HG03378 (cell line): ENCODE results near the gene COMTD1.
A peak's percentile ranks its signal among the peaks of the same experiment; 100 is the strongest.

Experiments
- ATAC-seq: cut with Tn5 transposase; IDR thresholded peaks from one replicate; pipeline ENCODE4 v1.9.1; 2021; ENCODE audit warnings: mild to moderate bottlenecking, moderate library complexity; ENCODE audit not compliant: unreplicated experiment

COMTD1 gene

DNA sequence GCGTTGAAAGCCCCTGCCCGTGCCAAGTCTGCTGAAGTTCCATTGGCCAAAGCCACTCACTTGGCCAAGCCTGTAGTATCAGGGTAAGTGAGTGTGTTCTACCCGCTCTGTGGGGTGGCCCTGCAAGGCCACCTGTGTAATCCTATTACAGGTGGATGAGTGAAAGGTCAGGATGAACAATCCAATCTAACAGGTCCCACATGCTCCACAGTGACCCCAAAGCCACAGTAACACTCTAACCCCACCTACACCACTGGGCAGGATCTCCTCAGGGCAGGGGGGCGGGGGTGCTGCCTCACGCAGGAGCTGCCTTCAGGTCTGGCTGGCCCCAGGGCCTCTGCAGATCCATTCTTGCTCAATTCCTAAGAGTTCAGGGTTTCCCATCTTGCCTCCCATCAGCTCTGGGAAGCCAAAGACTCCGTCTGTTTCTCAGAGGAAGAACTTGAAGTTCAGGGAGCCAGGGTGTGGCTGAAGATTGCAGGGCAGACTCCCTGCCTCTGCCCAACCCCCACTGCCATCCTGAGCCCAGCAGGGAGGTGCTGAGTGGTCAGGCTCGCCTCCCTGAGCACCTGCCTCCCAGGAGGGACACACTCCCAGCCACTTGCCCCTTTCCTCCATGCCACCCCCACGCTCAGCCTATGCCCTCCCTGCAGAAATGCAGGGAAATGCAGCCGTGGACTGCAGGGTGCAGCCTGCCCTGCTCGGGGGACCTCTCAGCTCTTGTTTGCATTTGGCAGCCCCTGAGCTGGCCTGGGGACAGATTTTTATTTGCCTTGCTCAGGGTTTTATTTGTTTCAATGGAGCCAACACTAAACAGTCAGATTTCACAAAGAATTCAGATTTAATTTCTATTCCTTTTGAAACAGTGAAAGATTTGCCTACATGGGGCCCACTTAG is 9.8 kb upstream of the COMTD1 start:
- no peak for ATAC-seq

DNA sequence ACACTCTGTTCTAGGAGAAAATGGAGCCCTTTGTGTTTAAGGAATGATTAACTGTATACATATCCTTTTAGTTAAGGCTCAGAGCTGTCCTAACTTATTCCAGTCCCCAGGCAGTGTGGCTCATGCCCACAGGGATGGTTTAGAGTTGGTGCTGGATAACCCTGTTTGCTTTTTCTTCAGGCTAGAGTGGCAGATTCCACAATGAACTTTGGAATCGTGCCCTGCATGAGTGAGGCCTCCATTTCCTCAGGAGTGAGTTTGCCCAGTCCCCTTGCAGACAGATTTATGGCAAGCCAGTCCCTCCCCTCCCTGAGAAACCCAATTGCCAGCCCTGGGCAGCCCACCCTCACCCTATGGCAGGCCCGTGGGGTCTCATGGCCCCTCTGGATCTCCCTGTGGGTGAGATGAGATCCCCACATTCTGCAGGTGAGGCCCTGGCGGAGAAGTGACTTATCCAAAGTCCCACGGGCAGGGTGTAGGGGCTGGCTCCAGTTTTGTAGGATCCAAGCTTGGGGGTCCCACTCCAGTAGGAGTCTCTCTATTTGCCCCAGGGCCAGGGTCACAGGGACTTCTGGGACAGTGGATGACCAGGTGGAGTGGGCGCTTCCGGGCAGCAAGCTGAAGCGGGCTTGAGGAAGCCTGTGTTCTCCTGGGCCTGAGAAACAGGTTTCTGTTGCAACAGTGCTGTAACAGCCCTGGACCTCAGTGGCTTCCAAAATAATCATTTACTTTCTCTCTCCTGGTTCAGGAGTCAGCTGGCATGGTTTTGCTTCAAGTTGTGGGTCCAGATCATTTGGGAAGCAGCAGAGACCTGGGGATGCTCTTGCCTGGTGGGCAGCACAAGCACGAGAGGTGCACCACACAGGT is 9.0 kb upstream of the COMTD1 start:
- ATAC-seq: no peak

DNA sequence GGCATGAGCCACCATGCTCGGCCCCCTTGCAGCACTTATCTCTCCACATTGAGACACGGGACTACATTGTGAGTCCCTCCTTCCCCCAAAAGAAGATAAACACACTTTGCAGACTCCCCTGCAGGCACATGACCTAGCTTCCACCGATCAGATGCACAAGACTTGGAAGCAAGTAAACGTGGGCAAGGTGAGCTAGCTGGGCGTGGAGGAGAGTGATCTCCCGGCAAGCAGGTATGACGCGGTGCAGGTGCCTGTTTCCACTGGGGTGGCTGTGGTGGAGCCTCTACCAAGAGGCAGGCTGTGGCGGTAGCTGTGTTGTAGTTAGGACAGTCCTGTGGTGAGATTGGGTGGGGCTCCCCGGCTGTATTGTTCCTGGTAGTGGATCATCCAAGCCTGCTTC is 7.7 kb upstream of the COMTD1 start:
- ATAC-seq: no peak

DNA sequence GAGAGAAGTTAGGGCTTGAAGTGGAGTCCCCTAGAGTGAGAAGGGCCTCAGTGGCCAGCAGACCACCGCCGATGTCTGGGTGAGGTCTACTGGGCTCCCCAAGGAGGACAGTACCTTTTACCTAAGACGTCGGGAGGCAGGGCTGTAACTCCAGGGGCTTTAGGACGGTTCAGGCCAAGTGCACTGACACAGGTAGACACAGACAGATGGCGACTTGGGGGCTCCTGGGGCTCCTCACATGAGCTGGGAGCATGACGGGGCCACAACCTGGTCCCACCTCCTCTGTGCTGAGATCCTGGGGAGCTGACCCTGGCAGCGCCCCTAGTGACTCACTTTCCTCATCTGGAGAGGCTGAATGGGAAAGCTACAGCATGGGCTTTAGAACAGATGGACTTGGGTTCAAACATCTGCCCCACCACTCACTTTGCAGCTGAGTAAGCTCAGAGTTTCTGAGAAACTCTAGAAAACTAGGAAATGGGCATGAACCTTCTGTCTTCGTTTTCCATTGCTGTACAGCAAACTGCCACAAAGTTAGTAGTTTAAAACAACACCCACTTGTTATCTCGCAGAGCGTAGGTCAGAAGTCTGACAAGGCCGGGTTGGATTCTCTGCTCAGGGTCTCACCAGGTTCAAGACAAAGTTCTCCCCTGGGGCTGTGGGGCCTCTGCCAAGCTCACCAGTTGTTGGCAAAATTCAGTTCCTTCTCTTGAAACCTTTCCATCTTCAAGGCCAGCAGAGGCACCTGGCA is 4.7 kb upstream of the COMTD1 start:
- no peak for ATAC-seq

DNA sequence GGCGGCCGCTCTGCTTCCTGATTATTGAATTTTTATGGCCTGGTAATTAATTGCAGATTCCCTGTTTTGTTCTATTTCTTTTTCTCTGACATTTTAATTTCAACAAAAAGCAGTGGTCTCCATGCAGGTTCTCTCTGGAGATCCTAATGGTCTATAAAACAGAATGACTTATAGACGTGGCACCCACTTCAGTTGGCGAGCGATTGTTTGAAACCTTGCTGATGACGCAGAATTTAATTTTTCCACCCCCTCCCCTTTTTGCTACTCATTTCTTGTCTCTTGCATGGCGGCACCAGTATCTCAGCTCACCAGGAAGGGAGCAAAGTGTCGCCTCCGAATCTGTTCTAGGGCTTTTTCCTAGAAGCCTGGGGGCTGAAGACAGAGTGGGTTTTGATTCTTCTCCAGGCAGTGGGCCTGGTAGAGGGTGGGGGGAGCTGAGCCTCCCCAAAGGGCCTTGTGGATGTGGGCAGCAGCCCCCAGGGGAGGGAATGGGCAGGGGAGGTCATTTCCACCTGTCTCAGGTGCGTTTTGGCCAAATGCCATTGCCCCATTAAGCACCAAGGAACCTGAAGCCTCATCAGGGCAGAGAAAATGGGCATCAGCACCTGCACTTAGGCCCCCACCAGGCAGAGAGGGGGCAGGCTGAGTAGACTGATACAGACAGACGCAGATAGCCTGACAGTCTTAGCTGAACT is 3.5 kb upstream of the COMTD1 start:
- ATAC-seq: no peak

DNA sequence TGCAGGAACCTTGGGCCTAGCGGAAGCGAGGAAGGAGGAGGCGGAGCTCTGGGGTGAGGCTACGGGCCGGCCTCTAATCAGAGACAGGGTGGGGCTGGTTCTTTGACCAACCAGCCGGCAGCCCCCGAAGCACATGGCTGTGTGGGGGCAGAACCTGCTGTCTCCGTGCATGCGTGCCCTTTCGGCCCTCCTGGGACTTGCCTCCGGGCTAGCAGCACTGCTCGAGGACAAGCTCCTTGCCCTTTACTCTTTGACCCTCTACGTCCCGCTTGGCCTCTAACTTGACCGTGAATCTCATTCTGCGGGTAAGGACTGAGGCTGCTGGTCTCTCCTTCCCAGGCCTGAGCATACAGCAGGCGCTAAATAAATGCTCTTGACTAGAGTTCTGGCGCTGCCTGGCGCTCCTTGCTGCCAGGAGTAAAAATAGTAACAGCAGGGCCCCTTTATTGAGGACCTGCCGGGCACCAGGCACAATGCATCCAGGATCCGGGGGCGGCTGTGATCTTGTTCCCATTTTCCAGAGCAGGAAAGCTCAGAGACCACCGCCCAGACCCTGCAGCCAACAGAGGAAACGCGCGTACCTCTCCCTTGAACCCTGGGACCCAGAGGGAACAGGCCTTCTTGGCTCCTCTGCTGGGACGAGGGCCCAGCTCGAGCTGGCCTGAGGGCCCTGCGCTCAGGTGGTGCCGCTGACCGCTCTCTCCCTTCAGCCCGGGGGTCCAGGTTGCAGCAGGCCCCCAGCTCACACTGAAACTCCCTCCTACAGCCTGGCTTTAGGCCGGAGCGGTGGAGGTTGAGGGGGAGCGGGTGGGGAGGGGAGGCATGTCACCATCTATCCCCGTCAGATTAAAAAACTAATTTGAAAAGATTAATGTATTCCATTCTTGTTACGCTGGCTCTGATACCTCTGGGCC is 2.7 kb upstream of the COMTD1 start:
- no peak for ATAC-seq

DNA sequence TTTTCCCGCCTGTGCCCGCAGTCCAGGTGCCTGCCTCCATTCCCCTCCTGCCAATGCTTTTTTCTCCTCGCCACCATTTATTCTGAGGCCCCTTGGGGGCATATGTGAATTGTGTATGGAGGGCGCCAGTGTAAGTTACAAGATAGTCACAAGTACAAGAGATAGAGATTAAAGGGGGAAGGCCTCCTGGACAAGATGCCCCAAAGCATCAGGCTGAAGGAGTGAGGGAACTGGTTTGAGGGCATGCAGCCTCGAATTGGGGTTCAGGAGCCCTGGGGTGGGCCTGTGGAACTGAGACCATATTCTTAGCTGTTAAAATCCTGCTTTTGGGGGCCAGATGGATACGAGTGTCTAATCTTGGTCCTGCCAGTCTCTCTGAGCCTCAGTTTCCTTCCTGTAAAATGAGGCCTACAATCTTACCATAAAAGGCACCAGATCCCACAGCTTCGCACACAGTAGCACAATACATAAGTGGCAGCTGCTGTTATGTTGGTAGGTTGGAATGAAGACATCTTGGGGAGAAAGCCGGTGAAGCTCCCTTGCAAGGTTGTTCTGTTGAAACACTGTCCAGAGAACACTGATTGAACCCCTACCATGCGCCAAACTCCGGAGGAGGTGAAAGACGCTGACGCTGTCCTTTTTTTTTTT is 545 bp upstream of the COMTD1 start:
- ATAC-seq: peak; percentile 11

DNA sequence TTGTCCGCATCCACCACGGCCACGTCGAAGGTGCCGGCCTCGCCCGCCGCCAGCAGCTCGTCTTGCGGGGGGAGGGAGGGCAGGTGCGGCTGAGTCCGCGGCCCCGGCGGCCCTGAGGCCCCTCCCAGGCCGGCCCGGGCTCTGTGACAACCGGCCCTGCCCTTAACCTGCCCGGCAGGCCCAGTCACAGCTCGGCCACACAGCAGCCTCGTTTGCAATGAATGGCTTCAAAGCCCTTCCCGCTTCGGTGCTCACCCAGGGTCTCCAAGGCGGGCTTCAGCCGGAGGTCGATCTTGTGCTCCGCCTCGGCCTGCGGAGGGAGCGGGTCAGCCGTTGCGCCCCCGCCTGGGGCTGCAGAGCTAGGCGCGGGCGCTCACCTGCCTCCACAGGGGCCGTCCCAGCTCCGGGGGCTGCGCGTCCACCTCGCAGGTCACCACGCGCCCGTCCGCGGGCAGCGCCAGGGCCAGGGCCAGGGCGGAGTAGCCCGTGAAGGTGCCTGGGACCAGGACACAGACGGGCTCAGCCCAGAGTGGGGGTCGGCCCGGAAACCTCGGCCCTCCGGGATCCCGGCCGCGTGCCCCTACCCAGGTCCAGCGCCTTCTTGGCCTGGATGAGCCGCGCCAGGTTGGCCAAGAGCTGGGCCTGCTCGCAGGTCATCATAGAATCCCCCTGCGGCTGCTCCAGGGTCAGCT is 928 bp downstream of the COMTD1 start:
- ATAC-seq: peak; percentile 5

DNA sequence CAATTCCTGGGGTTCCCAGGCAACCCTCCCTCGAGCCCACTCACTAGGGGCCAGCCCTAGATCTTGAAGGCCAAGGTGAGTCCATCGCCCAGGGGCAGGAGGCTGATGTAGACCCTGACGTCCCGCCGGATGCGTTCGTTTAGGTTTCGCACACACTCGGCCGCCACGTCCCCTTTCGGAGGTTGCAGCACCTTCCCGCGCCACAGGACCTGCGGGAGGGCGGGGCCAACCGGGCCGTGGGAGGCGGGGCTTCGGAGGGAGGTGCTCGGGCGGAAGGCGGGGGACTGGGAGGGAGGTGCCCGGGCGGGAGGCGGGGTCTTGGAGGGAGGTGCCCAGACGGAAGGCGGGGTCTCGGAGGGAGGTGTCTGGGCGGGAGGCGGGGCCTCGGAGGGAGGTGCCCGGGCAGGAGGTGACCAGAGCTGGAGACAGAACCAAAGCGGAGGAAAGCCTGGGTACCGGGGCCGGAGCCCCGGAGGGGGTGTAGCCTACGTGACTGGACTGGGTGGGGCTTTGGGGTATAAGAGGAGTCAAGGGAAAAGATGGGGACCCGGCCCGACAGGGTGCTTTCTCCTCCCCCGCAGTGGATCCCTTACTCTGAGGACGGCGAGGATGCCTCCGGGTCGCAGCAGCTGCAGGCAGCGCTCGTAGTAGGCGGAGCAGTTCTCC is 1.6 kb downstream of the COMTD1 start:
- peak; percentile 33 for ATAC-seq

DNA sequence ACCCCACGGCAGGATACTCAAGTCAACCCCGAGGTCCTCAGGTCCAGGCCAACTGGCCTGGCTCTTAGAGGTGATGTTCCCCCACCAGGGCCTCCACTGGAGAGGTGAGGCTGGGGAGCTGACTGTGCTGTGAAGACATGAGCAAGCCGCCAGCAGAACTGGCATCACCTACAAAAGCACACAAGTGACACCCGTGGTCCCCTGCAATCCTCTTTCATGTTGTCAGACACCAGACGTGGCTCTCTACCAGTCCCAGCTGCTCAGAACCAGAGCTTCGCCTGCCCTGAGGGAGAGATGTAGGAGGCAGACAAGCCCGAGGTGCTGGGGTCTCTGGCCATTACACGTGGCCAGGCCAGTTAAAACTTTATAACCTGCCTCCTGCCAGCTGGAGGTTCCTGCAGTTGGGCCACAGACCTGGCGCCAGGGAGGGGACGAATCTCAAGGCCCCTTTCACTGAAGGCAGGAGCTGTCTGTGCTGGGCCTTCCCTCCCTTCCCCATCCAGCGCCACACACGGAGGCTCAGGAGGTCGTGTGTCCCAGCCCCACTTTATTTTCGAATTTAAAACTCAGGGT is 2.2 kb downstream of the COMTD1 start:
- ATAC-seq: no peak

DNA sequence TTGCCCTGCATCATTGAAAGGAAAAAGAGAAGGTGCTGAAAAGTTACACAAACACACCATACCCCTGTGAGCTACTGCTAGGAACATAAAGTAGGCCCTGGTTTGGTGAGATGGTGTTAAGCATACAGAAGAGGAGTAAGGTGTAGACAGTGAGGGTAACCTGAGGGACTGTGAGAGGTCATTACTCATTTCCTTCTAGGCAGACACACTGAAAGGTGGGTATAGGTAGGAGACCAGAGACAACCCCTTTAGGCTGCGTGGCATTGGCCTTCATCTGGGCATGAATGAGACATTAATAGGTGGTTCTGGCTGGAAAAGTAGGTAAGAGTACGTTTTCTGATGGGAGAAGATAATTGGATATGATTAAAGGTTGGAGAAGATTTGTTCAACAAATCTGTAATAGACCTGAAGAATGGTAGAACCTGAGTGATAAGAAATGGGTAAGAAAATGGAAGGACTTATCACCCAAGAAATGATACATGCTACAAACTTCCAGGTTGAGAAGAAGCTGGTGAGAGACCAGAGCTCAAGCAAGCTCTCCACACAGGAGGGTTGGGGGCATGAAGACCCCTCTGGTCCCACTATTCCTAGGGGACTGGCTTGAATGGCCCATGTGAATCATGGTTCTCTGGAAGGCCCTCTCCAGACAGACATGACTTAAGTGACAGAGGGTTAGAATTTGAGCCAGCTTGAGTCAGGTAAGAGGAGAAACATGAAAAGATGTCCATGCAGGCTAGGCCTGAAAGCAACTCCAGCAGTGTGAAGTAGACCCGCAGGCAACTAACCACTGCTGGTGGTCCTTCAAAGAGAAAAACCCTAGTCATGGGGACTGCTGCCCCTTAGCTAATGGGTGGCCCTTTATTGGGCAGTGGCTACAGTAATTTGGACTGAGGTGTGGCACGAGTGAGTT is 3.8 kb downstream of the COMTD1 start:
- no peak for ATAC-seq

DNA sequence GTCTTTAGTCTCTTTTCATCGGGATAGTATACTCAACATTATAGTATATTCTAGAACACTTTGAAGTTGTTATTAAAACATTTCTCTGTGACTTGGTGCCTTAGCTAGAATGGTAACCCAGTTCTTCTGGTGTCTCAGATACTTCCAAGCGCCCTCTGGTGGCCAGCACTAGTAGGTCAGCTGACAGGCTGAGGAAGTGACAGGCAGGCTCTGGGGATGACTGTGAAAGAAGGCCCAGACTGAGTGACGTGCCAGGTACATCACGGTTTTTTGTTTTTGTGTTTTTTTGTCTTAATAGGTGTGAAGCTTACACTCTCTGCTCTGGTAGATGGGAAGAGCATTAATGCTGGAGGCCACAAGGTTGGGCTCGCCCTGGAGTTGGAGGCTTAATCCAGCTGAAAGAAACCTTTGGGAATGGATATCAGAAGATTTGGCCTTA is 5.1 kb downstream of the COMTD1 start:
- peak; percentile 52 for ATAC-seq

DNA sequence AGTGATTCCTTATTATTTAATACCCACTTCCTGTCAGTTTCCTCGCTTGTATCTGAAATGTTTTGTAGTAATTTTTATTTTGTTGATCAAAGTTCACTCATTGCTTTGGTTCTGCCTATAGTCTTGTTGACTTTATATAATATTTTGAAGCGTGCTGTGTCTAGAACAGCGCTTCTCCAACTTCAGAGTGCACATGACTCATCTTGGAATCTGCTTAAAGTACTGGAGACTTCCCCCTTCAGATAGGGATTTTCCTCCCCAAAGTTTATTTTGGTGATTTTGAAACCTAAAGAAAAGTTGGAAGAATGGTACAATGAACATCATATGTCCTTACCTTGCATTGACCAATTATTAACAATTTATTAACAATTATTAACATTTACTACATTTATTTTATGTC is 5.8 kb downstream of the COMTD1 start:
- no peak for ATAC-seq

DNA sequence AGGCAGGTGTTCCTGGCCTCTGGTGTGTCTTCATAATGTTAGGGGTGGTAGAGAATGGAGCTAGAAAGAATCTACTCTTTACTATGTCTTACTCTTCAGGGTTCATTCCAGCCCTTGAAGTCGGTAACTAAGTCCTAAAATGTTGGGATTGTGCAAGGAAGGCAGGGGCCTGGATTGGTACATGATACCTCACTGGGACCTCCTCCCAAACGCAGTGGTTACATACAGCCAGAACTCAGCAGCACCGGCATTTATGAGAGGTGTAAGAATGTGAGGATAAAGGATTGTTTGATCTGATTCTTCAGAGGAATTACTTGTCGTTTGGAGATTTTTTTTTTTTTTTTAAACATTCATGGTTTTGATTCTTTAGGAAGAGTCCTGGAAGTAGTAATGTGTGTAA is 6.9 kb downstream of the COMTD1 start:
- no peak for ATAC-seq

DNA sequence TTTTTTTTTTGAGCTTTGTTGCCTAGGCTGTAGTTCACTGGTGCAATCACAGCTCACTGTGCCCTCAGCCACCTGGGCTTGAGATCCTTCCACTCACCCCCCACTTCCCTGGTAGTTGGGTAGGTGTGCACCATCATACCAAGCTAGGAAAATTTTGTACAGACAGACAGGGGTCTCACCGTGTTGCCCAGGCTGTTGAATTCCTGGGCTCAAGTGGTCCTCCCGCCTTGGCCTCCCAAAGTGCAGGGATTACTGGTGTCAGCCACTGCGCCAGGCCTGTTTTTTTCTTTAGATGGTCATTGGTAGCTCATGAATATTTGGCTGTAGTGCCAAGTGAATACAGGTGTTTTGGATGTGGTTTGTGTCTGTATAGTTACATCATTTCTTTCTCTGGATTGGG is 7.5 kb downstream of the COMTD1 start:
- ATAC-seq: no peak

DNA sequence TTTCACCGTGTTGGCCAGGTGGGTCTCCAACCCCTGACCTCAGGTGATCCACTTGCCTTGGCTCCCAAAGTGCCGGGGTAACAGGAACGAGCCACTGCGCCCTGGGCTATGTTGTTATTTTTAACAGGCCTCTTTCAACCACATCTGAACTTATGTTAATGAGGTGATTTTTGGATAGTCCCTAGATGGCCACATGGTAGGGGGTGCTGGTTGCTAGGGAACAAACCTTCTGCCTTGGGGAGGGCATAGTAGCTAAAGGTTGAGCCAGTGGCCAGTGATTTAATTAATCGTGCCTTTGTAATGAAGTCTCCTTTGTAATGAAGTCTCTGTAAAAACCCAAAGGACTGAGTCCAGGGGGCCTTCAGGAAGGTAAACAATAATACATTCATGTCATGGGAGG is 9.1 kb downstream of the COMTD1 start:
- no peak for ATAC-seq

DNA sequence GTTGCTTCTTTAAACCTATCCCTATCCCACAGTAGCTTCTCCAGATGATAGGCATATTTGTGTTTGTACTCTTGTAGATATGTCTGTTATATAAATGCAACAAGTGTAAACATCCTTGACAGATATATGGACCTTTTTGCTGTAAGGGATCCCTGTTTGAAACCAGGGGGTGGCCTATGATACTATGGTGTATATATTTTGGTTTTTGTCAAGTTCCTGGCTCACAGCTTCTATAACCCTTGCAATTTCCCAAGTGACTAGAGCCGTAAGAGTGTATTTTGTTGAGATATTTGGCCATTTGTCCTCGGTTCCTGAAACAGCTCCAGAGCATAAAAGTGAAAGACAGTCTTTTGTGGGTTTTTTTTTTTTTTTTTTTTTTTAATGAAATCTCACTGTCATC is 9.7 kb downstream of the COMTD1 start:
- no peak for ATAC-seq
